Osteoblast (primary cell): ENCODE measurements around the gene CYP27B1. TPM values are rescaled to one million over a fixed set of nuclear protein-coding genes. Genes with fewer than 3 reads are reported as not detected.

Experiments used
- DNase-seq: peaks from one replicate; pipeline ENCODE4 v3.0.0; 2011; ENCODE audit warnings: low spot score, mixed read lengths; ENCODE audit not compliant: insufficient read length; ENCODE audit errors: missing footprints
- H2AFZ ChIP-seq: 2 replicates; pipeline ENCODE4 v1.6.0; 2011; ENCODE audit warnings: mild to moderate bottlenecking, low read length
- H3K27ac ChIP-seq: 2 replicates; pipeline ENCODE4 v1.5.1; 2011; ENCODE audit warnings: mild to moderate bottlenecking, low read depth, low read length, moderate library complexity
- H3K27me3 ChIP-seq: 2 replicates; pipeline ENCODE4 v1.6.0; 2012; ENCODE audit warnings: mild to moderate bottlenecking, control low read depth, inconsistent platforms, low read length, moderate library complexity; ENCODE audit not compliant: insufficient read depth
- H3K36me3 ChIP-seq: 2 replicates; pipeline ENCODE4 v1.5.1; 2011; ENCODE audit warnings: mild to moderate bottlenecking, low read length, control low read depth, moderate library complexity; ENCODE audit not compliant: insufficient read depth
- H3K4me1 ChIP-seq: 2 replicates; pipeline ENCODE4 v1.5.1; 2011; ENCODE audit warnings: mild to moderate bottlenecking, low read length, control low read depth, moderate library complexity; ENCODE audit not compliant: insufficient read depth
- H3K4me2 ChIP-seq: 2 replicates; pipeline ENCODE4 v1.6.0; 2011; ENCODE audit warnings: mild to moderate bottlenecking, low read length; ENCODE audit not compliant: insufficient read depth
- H3K4me3 ChIP-seq: fragments of 200-600 bp; sonication (generic); 3 replicates; pipeline ENCODE4 v1.5.1; 2012; ENCODE audit warnings: mild to moderate bottlenecking, low read length, inconsistent platforms; ENCODE audit not compliant: insufficient read depth
- H3K79me2 ChIP-seq: 2 replicates; pipeline ENCODE4 v1.6.0; 2012; ENCODE audit warnings: mild to moderate bottlenecking, low read length, control low read depth, inconsistent platforms; ENCODE audit not compliant: insufficient read depth
- H3K9me3 ChIP-seq: 2 replicates; pipeline ENCODE4 v1.5.1; 2011; ENCODE audit warnings: low read depth, low read length, control low read depth
- H4K20me1 ChIP-seq: 2 replicates; pipeline ENCODE4 v1.6.0; 2012; ENCODE audit warnings: mild to moderate bottlenecking, low read length, control low read depth; ENCODE audit not compliant: insufficient read depth
- total RNA-seq: library from RNA; depleted of rRNA; stranded (reverse); fragments of >200 nt; gene quantifications from 2 replicates; pipeline ENCODE4 v1.2.3, GENCODE V29; 2012
- TF ChIP-seq, protein P1 (sequence below): IDR thresholded peaks from 2 replicates; pipeline ENCODE4 v1.5.1; 2011; ENCODE audit warnings: mild to moderate bottlenecking, low read depth, low read length, moderate library complexity; ENCODE audit errors: extremely low read depth

Gene CYP27B1
- total RNA-seq, 1 donor = 0.36 TPM

GRCh38 chr12:57749061-57749460, 17.8 kb downstream of the CYP27B1 start:
- Histone ChIP-seq H3K27ac (no peak overlapping the region), H3K4me3 (no peak overlapping the region), H3K36me3 (peaks cover 45% of the 10 kb centered on the region), H2AFZ (no peak overlapping the region), H3K4me1 (peaks cover 23% of the 10 kb centered on the region), H3K9me3 (no peaks in the 10 kb centered on the region), H4K20me1 (no peaks in the 10 kb centered on the region), H3K79me2 (peaks cover 46% of the 10 kb centered on the region), H3K4me2 (no peak overlapping the region), H3K27me3 (peaks cover 14% of the 10 kb centered on the region)
- DNase-seq = no peak
- TF ChIP-seq, protein P1, sequence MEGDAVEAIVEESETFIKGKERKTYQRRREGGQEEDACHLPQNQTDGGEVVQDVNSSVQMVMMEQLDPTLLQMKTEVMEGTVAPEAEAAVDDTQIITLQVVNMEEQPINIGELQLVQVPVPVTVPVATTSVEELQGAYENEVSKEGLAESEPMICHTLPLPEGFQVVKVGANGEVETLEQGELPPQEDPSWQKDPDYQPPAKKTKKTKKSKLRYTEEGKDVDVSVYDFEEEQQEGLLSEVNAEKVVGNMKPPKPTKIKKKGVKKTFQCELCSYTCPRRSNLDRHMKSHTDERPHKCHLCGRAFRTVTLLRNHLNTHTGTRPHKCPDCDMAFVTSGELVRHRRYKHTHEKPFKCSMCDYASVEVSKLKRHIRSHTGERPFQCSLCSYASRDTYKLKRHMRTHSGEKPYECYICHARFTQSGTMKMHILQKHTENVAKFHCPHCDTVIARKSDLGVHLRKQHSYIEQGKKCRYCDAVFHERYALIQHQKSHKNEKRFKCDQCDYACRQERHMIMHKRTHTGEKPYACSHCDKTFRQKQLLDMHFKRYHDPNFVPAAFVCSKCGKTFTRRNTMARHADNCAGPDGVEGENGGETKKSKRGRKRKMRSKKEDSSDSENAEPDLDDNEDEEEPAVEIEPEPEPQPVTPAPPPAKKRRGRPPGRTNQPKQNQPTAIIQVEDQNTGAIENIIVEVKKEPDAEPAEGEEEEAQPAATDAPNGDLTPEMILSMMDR = no peak

GRCh38 chr12:57746025-57746424, 20.9 kb downstream of the CYP27B1 start:
- no peak overlapping the region for H2AFZ ChIP-seq
- H3K4me3 ChIP-seq = peak overlapping the region; percentile 97
- peaks cover 43% of the 10 kb centered on the region for H3K36me3 ChIP-seq
- DNase-seq = no peak
- H3K4me1 ChIP-seq = peaks cover 12% of the 10 kb centered on the region
- TF ChIP-seq, protein P1 = no peak
- peaks cover 16% of the 10 kb centered on the region for H3K27me3 ChIP-seq
- no peak overlapping the region for H3K27ac ChIP-seq
- H4K20me1 ChIP-seq = no peaks in the 10 kb centered on the region
- peaks cover 33% of the 10 kb centered on the region for H3K79me2 ChIP-seq
- H3K9me3 ChIP-seq = no peaks in the 10 kb centered on the region
- H3K4me2 ChIP-seq = peak overlapping the region; percentile 97

- peak overlapping the region; percentile 97 for H3K4me3 ChIP-seq
- H4K20me1 ChIP-seq = no peaks in the 10 kb centered on the region
- H3K79me2 ChIP-seq = peaks cover 27% of the 10 kb centered on the region
- peak overlapping the region; percentile 97 for H3K4me2 ChIP-seq
- H3K27me3 ChIP-seq = peaks cover 21% of the 10 kb centered on the region
- peaks cover 7% of the 10 kb centered on the region for H3K4me1 ChIP-seq
- no peaks in the 10 kb centered on the region for H3K9me3 ChIP-seq
- DNase-seq = peak; percentile 32
- peaks cover 37% of the 10 kb centered on the region for H3K36me3 ChIP-seq
- peak overlapping the region; percentile 78 for H2AFZ ChIP-seq
- TF ChIP-seq, protein P1 = no peak
- H3K27ac ChIP-seq = peak overlapping the region; percentile 98
These were observed 21.4 kb downstream of the CYP27B1 start for GRCh38 chr12:57745485-57745881.

DNA sequence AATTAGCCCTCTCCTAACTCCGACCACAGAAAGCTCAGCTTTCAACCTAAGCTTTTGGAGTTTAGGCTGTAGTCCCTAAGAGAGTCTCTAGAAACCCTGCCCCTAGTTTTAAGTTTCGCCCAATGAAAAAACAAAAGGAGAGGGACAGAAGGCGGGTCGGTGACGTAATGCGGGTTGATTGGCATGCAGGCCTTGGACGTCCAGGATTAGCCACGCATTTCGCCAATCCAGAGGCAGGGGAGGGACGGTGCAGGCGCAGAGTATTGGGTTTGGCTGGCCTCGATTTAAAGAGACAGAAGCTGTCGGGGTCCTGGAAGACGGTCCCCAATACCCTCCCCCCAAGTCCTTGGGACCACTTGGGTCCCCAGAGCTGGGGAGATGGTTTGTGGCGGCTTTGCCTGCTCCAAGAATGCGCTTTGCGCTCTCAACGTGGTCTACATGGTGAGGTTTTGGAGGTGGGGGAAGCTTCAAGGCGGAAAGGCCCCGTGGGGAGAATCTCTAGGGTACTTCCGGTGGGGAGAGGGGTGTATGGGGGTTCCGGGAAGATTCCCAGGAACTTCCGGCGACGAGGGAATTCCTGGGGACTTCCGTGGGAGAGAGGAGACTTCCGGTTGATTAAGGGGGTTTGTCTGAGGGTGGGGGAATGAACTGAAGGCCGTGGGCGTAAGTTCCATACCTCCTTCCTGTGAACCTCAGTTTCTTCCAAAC, 21.9 kb downstream of the CYP27B1 start, which contains the start of gene TSPAN31:
TSS of gene TSPAN31 (plus strand) at position 263 of the 708 bp plus-strand sequence. CDS start at position 379, 116 bp downstream.
- Histone ChIP-seq H3K79me2 (peaks cover 23% of the 10 kb centered on the region), H3K27ac (peak within 1 kb of the TSS; percentile 98), H3K4me1 (peaks cover 7% of the 10 kb centered on the region), H4K20me1 (no peaks in the 10 kb centered on the region), H2AFZ (peak within 1 kb of the TSS; percentile 78), H3K36me3 (peaks cover 33% of the 10 kb centered on the region), H3K4me3 (peak within 1 kb of the TSS; percentile 97), H3K9me3 (no peaks in the 10 kb centered on the region), H3K27me3 (peaks cover 27% of the 10 kb centered on the region), H3K4me2 (peak within 1 kb of the TSS; percentile 97)
- TF ChIP-seq, protein P1 = no peak
- DNase-seq = peak; percentile 99
